A673 (cell line): ENCODE data around the gene PAX7. TPM values are rescaled to one million over a fixed set of nuclear protein-coding genes. Genes with fewer than 3 reads are reported as not detected.

Source experiments
- BruUV-seq: library from RNA; stranded (reverse); fragments of 400-500 nt; replicated peaks from 2 replicates; lab custom pipeline; 2021; lab: Mats Ljungman, UMichigan
- CTCF ChIA-PET: fragments of 300-600 bp; sonication (Branson Sonifier 250); formaldehyde crosslinking; loops from one replicate; lab custom pipeline; 2022; ENCODE audit warnings: antibody characterized with exemption; lab: Charles Lee
- POLR2A ChIA-PET: fragments of 300-600 bp; sonication (Branson Sonifier 250); formaldehyde crosslinking; loops from one replicate; lab custom pipeline; 2022; ENCODE audit warnings: antibody characterized with exemption; ENCODE audit not compliant: low non-redundant PET; lab: Charles Lee
- DNase-seq: peaks from one replicate; pipeline ENCODE4 v3.0.0-alpha.2; 2015; ENCODE audit warnings: low spot score
- H3K27ac ChIP-seq: fragments of 200-600 bp; sonication (generic); 2 replicates; pipeline ENCODE4 v1.5.1; 2016; ENCODE audit warnings: mixed run types, low read depth, mild to moderate bottlenecking, mixed read lengths, antibody characterized with exemption, low read length; ENCODE audit not compliant: poor library complexity, severe bottlenecking
- H3K27me3 ChIP-seq: fragments of 200-600 bp; sonication (generic); replicated peaks from 2 replicates; pipeline ENCODE4 v1.6.1; 2017; ENCODE audit warnings: mixed run types, low read depth, mild to moderate bottlenecking, mixed read lengths, antibody characterized with exemption, low read length; ENCODE audit not compliant: insufficient read depth, poor library complexity
- H3K36me3 ChIP-seq: fragments of 200-600 bp; sonication (generic); 2 replicates; pipeline ENCODE4 v1.6.1; 2016; ENCODE audit warnings: mixed run types, mild to moderate bottlenecking, mixed read lengths, antibody characterized with exemption, low read length; ENCODE audit not compliant: insufficient read depth, poor library complexity, severe bottlenecking
- H3K4me1 ChIP-seq: fragments of 200-600 bp; sonication (generic); 2 replicates; pipeline ENCODE4 v1.6.1; 2017; ENCODE audit warnings: mixed run types, mild to moderate bottlenecking, mixed read lengths, antibody characterized with exemption, low read length; ENCODE audit not compliant: insufficient read depth, poor library complexity, severe bottlenecking
- H3K4me3 ChIP-seq: fragments of 200-600 bp; sonication (generic); 2 replicates; pipeline ENCODE4 v1.5.1; 2016; ENCODE audit warnings: low read depth, mixed run types, mild to moderate bottlenecking, mixed read lengths, low read length; ENCODE audit not compliant: poor library complexity, severe bottlenecking
- H3K9me3 ChIP-seq: fragments of 200-600 bp; sonication (generic); 2 replicates; pipeline ENCODE4 v1.6.1; 2016; ENCODE audit warnings: mixed run types, low read depth, mild to moderate bottlenecking, mixed read lengths, antibody characterized with exemption, low read length; ENCODE audit not compliant: poor library complexity, severe bottlenecking
- CTCF ChIP-seq: fragments of 300-800, 200-600 bp; sonication (generic); conservative IDR thresholded peaks from 2 replicates; pipeline ENCODE4 v1.5.1; 2017; ENCODE audit warnings: low read depth, mild to moderate bottlenecking, antibody characterized with exemption, low read length, moderate library complexity, mixed read lengths
- EZH2 ChIP-seq: fragments of 200-600 bp; sonication (generic); IDR thresholded peaks from 2 replicates; pipeline ENCODE4 v1.6.1; 2017; ENCODE audit warnings: borderline replicate concordance, low read depth, mild to moderate bottlenecking, mixed read lengths, antibody characterized with exemption, low read length; ENCODE audit not compliant: poor library complexity, severe bottlenecking
- intact Hi-C: fragments of 100-400 bp; cut with micrococcal nuclease; formaldehyde crosslinking; loops from one replicate; pipeline ENCODE4 v1.10.0; 2022; ENCODE audit not compliant: unreplicated experiment
- total RNA-seq: library from RNA; stranded (reverse); gene quantifications from 2 replicates; pipeline ENCODE4 v1.2.3, GENCODE V29; 2021

The PAX7 gene
- total RNA-seq, 1 experiment from 2014 or later = 36.5 TPM

GRCh38 chr1:18792747-18793146 lies 162.1 kb downstream of the PAX7 start:
- intact Hi-C loops = no loop called here
- Histone ChIP-seq H3K27me3 (no peaks in the 10 kb centered on the region), H3K4me1 (peaks cover 16% of the 10 kb centered on the region), H3K27ac (no peak overlapping the region), H3K4me3 (no peak overlapping the region), H3K36me3 (no peaks in the 10 kb centered on the region), H3K9me3 (no peaks in the 10 kb centered on the region)
- CTCF ChIA-PET = no interaction called here
- TF ChIP-seq CTCF = no peak
- no peak for TF ChIP-seq EZH2
- no TSS peak for BruUV-seq
- POLR2A ChIA-PET = no interaction called here
- no peak for DNase-seq

DNA sequence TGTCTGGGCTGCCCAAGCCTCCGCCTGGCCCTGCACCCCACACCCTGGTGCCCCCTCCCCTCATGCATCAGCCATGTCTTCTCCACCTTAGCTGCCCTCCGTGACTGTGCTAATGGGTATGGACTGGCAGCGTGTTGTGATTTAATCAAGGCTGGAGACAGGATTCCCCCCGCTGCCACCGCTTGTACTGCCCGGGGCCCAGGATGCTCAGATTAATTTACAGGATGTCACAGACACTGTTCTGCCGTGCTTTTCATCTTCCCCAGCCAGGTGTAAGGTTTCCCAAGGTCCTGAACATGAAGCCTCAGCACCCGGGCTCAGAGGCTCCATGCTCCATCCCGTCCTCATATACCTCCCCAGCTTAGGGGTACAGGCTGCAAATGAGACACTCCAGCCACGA lies 162.5 kb downstream of the PAX7 start:
- intact Hi-C loops = no loop called here
- H3K4me3 ChIP-seq = no peak overlapping the region
- H3K27me3 ChIP-seq = no peaks in the 10 kb centered on the region
- H3K27ac ChIP-seq = no peak overlapping the region
- TF ChIP-seq EZH2 = no peak
- no peak for TF ChIP-seq CTCF
- POLR2A ChIA-PET = no interaction called here
- H3K4me1 ChIP-seq = peaks cover 16% of the 10 kb centered on the region
- CTCF ChIA-PET = no interaction called here
- no peaks in the 10 kb centered on the region for H3K36me3 ChIP-seq
- BruUV-seq = no TSS peak
- no peak for DNase-seq
- no peaks in the 10 kb centered on the region for H3K9me3 ChIP-seq

DNA sequence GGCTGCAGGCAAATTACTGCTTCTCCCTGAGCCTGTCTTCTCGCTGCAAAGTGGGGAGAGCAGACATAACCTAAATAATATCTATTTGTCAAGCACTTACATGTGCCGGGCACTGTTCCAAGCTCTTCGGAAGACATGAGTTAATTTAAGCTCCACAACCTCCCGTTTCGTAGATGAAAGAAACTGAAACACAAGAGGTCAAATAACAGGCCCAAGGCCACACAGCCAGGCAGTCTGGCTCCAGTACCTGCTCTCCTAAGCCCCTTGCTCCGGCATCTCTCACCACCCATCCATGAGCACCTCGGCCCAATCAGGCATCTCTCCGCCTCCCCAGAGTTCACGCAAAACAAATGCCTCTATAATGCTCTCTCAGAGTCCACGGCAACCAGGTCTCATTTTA lies 163.4 kb downstream of the PAX7 start:
- BruUV-seq = no TSS peak
- ChIA-PET CTCF (no interaction called here), POLR2A (no interaction called here)
- H3K27ac ChIP-seq = no peak overlapping the region
- no peak for TF ChIP-seq CTCF
- no peak for TF ChIP-seq EZH2
- DNase-seq = no peak
- H3K27me3 ChIP-seq = no peaks in the 10 kb centered on the region
- H3K9me3 ChIP-seq = no peaks in the 10 kb centered on the region
- H3K4me3 ChIP-seq = no peak overlapping the region
- H3K4me1 ChIP-seq = peaks cover 16% of the 10 kb centered on the region
- intact Hi-C loops = no loop called here
- H3K36me3 ChIP-seq = no peaks in the 10 kb centered on the region
